Right ventricle myocardium inferior (tissue), 1 donor: ENCODE measurements around the gene TTF1. TPM values are rescaled to one million over a fixed set of nuclear protein-coding genes. Genes with fewer than 3 reads are reported as not detected.
A peak's percentile ranks its signal among the peaks of the same experiment; 100 is the strongest.
"Not testable (repeated sequence)": the region's sequence is repeated elsewhere in the genome, so short reads cannot be mapped to it uniquely, and the experiment has no call there.

Experiments
- ATAC-seq: fragments of 200-7000 bp; cut with Tn5 transposase; one replicate; pipeline ENCODE4 v1.9.1; 2020; ENCODE audit warnings: mild to moderate bottlenecking, moderate library complexity
- DNase-seq: peaks from one replicate; pipeline ENCODE4 v3.0.0; 2021; ENCODE audit errors: missing footprints
- intact Hi-C: fragments of 100-400 bp; cut with DNase I; formaldehyde crosslinking; loops from one replicate; pipeline ENCODE4 v1.11.0; 2022
- total RNA-seq: library from RNA; stranded (reverse); fragmentation: NEBNext Ultra II Directional; extraction: Animal tissue kit (Norgen Biotek cat#: 25700); gene quantifications from one replicate; pipeline ENCODE4 v1.2.1, GENCODE V29; 2021
- donor health status: DM: no; HTN: yes; CAD: no; lungs with severe emphysema.

The TTF1 gene
- total RNA-seq, 1 donor from 2014 or later: 17.2 TPM

GRCh38 chr9:132414731-132415130 is 8.1 kb upstream of the TTF1 start:
- intact Hi-C loops: loop anchor here (5.0 kb wide), 1 partner anchor 93 kb away; no protein-coding TSS in a partner anchor
- DNase-seq (no peak), ATAC-seq (no peak)

GRCh38 chr9:132413926-132414325 is 7.3 kb upstream of the TTF1 start:
- DNase-seq: no peak
- no peak for ATAC-seq
- intact Hi-C loops: loop anchor here (5.0 kb wide), 1 partner anchor 93 kb away; no protein-coding TSS in a partner anchor

GRCh38 chr9:132412089-132412488 is 5.4 kb upstream of the TTF1 start:
- DNase-seq (no peak), ATAC-seq (no peak)
- intact Hi-C loops: loop anchor here (5.0 kb wide), 1 partner anchor 95 kb away; no protein-coding TSS in a partner anchor

GRCh38 chr9:132411091-132411508 is 4.5 kb upstream of the TTF1 start:
- DNase-seq (peak; percentile 69), ATAC-seq (no peak)
- intact Hi-C loops: loop anchor here (2.0 to 5.0 kb wide), 3 partner anchors 96 to 388 kb away; no protein-coding TSS in a partner anchor

- ATAC-seq: no peak
Observed at GRCh38 chr9:132410642-132411041, 4.0 kb upstream of the TTF1 start.

GRCh38 chr9:132409828-132410528 is 3.3 kb upstream of the TTF1 start, which contains the start of gene CFAP77:
Gene CFAP77 (plus strand): TSS chr9:132410211. CDS start chr9:132410272, 61 bp downstream.
- intact Hi-C loops: loop anchor here (2.0 to 5.0 kb wide), 3 partner anchors 97 to 389 kb away; no protein-coding TSS in a partner anchor
- DNase-seq: peak; percentile 77
- peak; percentile 38 for ATAC-seq

More at GRCh38 chr9:132410642-132411041, 4.0 kb upstream of the TTF1 start:
- intact Hi-C loops: loop anchor here (2.0 to 5.0 kb wide), 3 partner anchors 97 to 388 kb away; no protein-coding TSS in a partner anchor
- DNase-seq: no peak

GRCh38 chr9:132408521-132408920 is 1.9 kb upstream of the TTF1 start:
- intact Hi-C loops: no loop called here
- DNase-seq: no peak
- ATAC-seq: peak; percentile 82

- intact Hi-C loops: no loop called here
- DNase-seq (no peak), ATAC-seq (no peak)
Observed at GRCh38 chr9:132407196-132407595, 556 bp upstream of the TTF1 start.

GRCh38 chr9:132404228-132404881 is 2.3 kb downstream of the TTF1 start:
- no peak for DNase-seq
- ATAC-seq: no peak
- intact Hi-C loops: no loop called here

- ATAC-seq: no peak
- intact Hi-C loops: no loop called here
- no peak for DNase-seq
Observed at GRCh38 chr9:132401824-132402223, 4.8 kb downstream of the TTF1 start.

GRCh38 chr9:132395560-132395959 is 11.1 kb downstream of the TTF1 start:
- no peak for ATAC-seq
- intact Hi-C loops: no loop called here

GRCh38 chr9:132391449-132391848 is 15.2 kb downstream of the TTF1 start:
- ATAC-seq (no peak), DNase-seq (no peak)
- intact Hi-C loops: no loop called here

More at GRCh38 chr9:132395560-132395959, 11.1 kb downstream of the TTF1 start:
- no peak for DNase-seq

- intact Hi-C loops: no loop called here
- DNase-seq: no peak
- ATAC-seq: no peak
Observed at GRCh38 chr9:132390966-132391365, 15.7 kb downstream of the TTF1 start.

- DNase-seq (no peak), ATAC-seq (no peak)
- intact Hi-C loops: no loop called here
Observed at GRCh38 chr9:132387133-132387532, 19.5 kb downstream of the TTF1 start.

GRCh38 chr9:132384376-132384775 is 22.3 kb downstream of the TTF1 start:
- ATAC-seq (no peak), DNase-seq (no peak)

GRCh38 chr9:132383462-132383883 is 23.2 kb downstream of the TTF1 start:
- ATAC-seq: no peak
- DNase-seq: no peak
- intact Hi-C loops: loop anchor here (5.0 kb wide), 1 partner anchor 51 kb away; no protein-coding TSS in a partner anchor

More at GRCh38 chr9:132384376-132384775, 22.3 kb downstream of the TTF1 start:
- intact Hi-C loops: loop anchor here (5.0 kb wide), 1 partner anchor 52 kb away; no protein-coding TSS in a partner anchor

GRCh38 chr9:132381966-132382541 is 24.6 kb downstream of the TTF1 start:
- no peak for DNase-seq
- no peak for ATAC-seq
- intact Hi-C loops: loop anchor here (5.0 kb wide), 1 partner anchor 50 kb away; no protein-coding TSS in a partner anchor

GRCh38 chr9:132378416-132378815 is 28.2 kb downstream of the TTF1 start:
- DNase-seq, ATAC-seq, intact Hi-C loops: not testable (repeated sequence)

GRCh38 chr9:132377769-132378168 is 28.9 kb downstream of the TTF1 start:
- DNase-seq, ATAC-seq, intact Hi-C loops: not testable (repeated sequence)
